HG02571 (cell line): ENCODE results near the gene TTC3.
"Not testable (repeated sequence)": the region's sequence is repeated elsewhere in the genome, so short reads cannot be mapped to it uniquely, and the experiment has no call there.

ENCODE experiments used
- ATAC-seq: cut with Tn5 transposase; IDR thresholded peaks from one replicate; pipeline ENCODE4 v1.9.1; 2021; ENCODE audit warnings: mild to moderate bottlenecking, moderate library complexity; ENCODE audit not compliant: unreplicated experiment

TTC3 gene

GRCh38 chr21:37219761-37220432, 146.8 kb downstream of the TTC3 start:
- no peak for ATAC-seq

- peak; percentile 28 for ATAC-seq
Observed at GRCh38 chr21:37220433-37220980, 147.5 kb downstream of the TTC3 start.

GRCh38 chr21:37220981-37221664, 148.1 kb downstream of the TTC3 start:
- peak; percentile 86 for ATAC-seq

- ATAC-seq, result not testable (repeated sequence)
Observed at GRCh38 chr21:37222248-37222647, 149.2 kb downstream of the TTC3 start.

- no peak for ATAC-seq
Observed at GRCh38 chr21:37223804-37224345, 150.8 kb downstream of the TTC3 start.

- no peak for ATAC-seq
Observed at GRCh38 chr21:37224861-37225839, 152.1 kb downstream of the TTC3 start.

- ATAC-seq, result no peak
Observed at GRCh38 chr21:37226041-37226920, 153.2 kb downstream of the TTC3 start.

- no peak for ATAC-seq
Observed at GRCh38 chr21:37227071-37228002, 154.3 kb downstream of the TTC3 start.

- no peak for ATAC-seq
Observed at GRCh38 chr21:37228003-37228400, 154.9 kb downstream of the TTC3 start.

- no peak for ATAC-seq
Observed at GRCh38 chr21:37230632-37231248, 157.7 kb downstream of the TTC3 start.

GRCh38 chr21:37231249-37231645, 158.2 kb downstream of the TTC3 start:
- no peak for ATAC-seq

GRCh38 chr21:37231671-37232070, 158.6 kb downstream of the TTC3 start:
- no peak for ATAC-seq

GRCh38 chr21:37232274-37233018, 159.4 kb downstream of the TTC3 start:
- no peak for ATAC-seq

- no peak for ATAC-seq
Observed at GRCh38 chr21:37233551-37234146, 160.6 kb downstream of the TTC3 start.

- ATAC-seq, result no peak
Observed at GRCh38 chr21:37237346-37237745, 164.3 kb downstream of the TTC3 start.

GRCh38 chr21:37237764-37238163, 164.7 kb downstream of the TTC3 start:
- ATAC-seq, result no peak

- ATAC-seq, result no peak
Observed at GRCh38 chr21:37240978-37241377, 167.9 kb downstream of the TTC3 start.
